HG03025 (cell line): ENCODE measurements around the gene PLA2G6.
"Not testable (repeated sequence)": the region's sequence is repeated elsewhere in the genome, so short reads cannot be mapped to it uniquely, and the experiment has no call there.

ENCODE experiments used
- ATAC-seq: cut with Tn5 transposase; IDR thresholded peaks from one replicate; pipeline ENCODE4 v1.9.1; 2021; ENCODE audit warnings: mild to moderate bottlenecking, moderate library complexity; ENCODE audit not compliant: unreplicated experiment, low FRiP score

PLA2G6 gene

GRCh38 chr22:38191731-38192474 is 10.3 kb upstream of the PLA2G6 start:
- ATAC-seq, result no peak

- ATAC-seq, result no peak
Observed at GRCh38 chr22:38191055-38191454, 9.4 kb upstream of the PLA2G6 start.

GRCh38 chr22:38190581-38190980 is 9.0 kb upstream of the PLA2G6 start:
- no peak for ATAC-seq

- ATAC-seq, result no peak
Observed at GRCh38 chr22:38189104-38189503, 7.5 kb upstream of the PLA2G6 start.

- no peak for ATAC-seq
Observed at GRCh38 chr22:38187413-38188212, 6.0 kb upstream of the PLA2G6 start.

- no peak for ATAC-seq
Observed at GRCh38 chr22:38186429-38186828, 4.8 kb upstream of the PLA2G6 start.

- ATAC-seq, result no peak
Observed at GRCh38 chr22:38184788-38185187, 3.2 kb upstream of the PLA2G6 start.

GRCh38 chr22:38180841-38181452 is 683 bp downstream of the PLA2G6 start:
- ATAC-seq, result no peak

- not testable (repeated sequence) for ATAC-seq
Observed at GRCh38 chr22:38178605-38178937, 3.1 kb downstream of the PLA2G6 start.

GRCh38 chr22:38177926-38178604 is 3.6 kb downstream of the PLA2G6 start:
- ATAC-seq, result no peak

GRCh38 chr22:38177571-38177925 is 4.1 kb downstream of the PLA2G6 start:
- ATAC-seq, result not testable (repeated sequence)

GRCh38 chr22:38177044-38177443 is 4.6 kb downstream of the PLA2G6 start:
- ATAC-seq, result no peak

- ATAC-seq, result no peak
Observed at GRCh38 chr22:38176170-38176741, 5.4 kb downstream of the PLA2G6 start.

- ATAC-seq, result no peak
Observed at GRCh38 chr22:38175206-38176118, 6.2 kb downstream of the PLA2G6 start.

GRCh38 chr22:38174626-38175025 is 7.0 kb downstream of the PLA2G6 start:
- ATAC-seq, result no peak

- no peak for ATAC-seq
Observed at GRCh38 chr22:38173641-38173906, 8.1 kb downstream of the PLA2G6 start.

GRCh38 chr22:38172832-38173640 is 8.6 kb downstream of the PLA2G6 start:
- no peak for ATAC-seq

GRCh38 chr22:38171927-38172831 is 9.5 kb downstream of the PLA2G6 start:
- no peak for ATAC-seq
